Liver (tissue), 9 donors: ENCODE measurements around the gene CRYBG1. TPM values are rescaled to one million over a fixed set of nuclear protein-coding genes. Genes with fewer than 3 reads are reported as not detected.

Source experiments
- DNase-seq: peaks from one replicate; pipeline ENCODE4 v3.0.0-alpha.2; 2017; ENCODE audit warnings: low spot score
- H3K27ac ChIP-seq, 2 donors: one replicate each; pipeline ENCODE4 v1.7.0; 2013; ENCODE audit warnings: inconsistent platforms in 2 of 2, low read length in 2 of 2, control low read depth in 1 of 2, low read depth in 1 of 2, mild to moderate bottlenecking in 1 of 2
- H3K27me3 ChIP-seq, 4 donors: one replicate each; pipeline versions ENCODE4 v1.6.1 to v1.7.0; 2013; ENCODE audit warnings: low read length in 3 of 4, inconsistent platforms in 1 of 4, mild to moderate bottlenecking in 1 of 4, moderate library complexity in 1 of 4; ENCODE audit not compliant: control insufficient read depth in 4 of 4, insufficient read depth in 4 of 4
- H3K36me3 ChIP-seq, 4 donors: one replicate each; pipeline versions ENCODE4 v1.6.1 to v1.7.0; 2013; ENCODE audit warnings: low read length in 3 of 4, mild to moderate bottlenecking in 3 of 4, low read depth in 1 of 4, moderate library complexity in 1 of 4; ENCODE audit not compliant: control insufficient read depth in 4 of 4, insufficient read depth in 3 of 4
- H3K4me1 ChIP-seq, 4 donors: one replicate each; pipeline versions ENCODE4 v1.6.1 to v1.7.0; 2013; ENCODE audit warnings: low read length in 3 of 4, mild to moderate bottlenecking in 3 of 4, moderate library complexity in 1 of 4; ENCODE audit not compliant: control insufficient read depth in 4 of 4, insufficient read depth in 4 of 4
- H3K4me3 ChIP-seq, 3 donors: one replicate each; pipeline versions ENCODE4 v1.6.1 to v1.7.0; 2013; ENCODE audit warnings: low read length in 3 of 3, control low read depth in 1 of 3, low read depth in 1 of 3, mild to moderate bottlenecking in 1 of 3
- H3K9ac ChIP-seq, 2 donors: one replicate each; pipeline ENCODE4 v1.7.0; 2013; ENCODE audit warnings: low read length in 2 of 2, mild to moderate bottlenecking in 2 of 2, moderate library complexity in 2 of 2, control low read depth in 1 of 2, low read depth in 1 of 2
- H3K9me3 ChIP-seq, 4 donors: one replicate each; pipeline versions ENCODE4 v1.6.1 to v1.7.0; 2013; ENCODE audit warnings: low read length in 3 of 4; ENCODE audit not compliant: control insufficient read depth in 4 of 4
- ATF3 ChIP-seq: IDR thresholded peaks from 2 replicates; pipeline ENCODE4 v1.6.1; 2016; ENCODE audit warnings: antibody characterized with exemption
- EGR1 ChIP-seq, 2 donors: IDR thresholded peaks; 2 replicates each; pipeline ENCODE4 v1.6.1; 2016 to 2018; ENCODE audit warnings: antibody characterized with exemption in 2 of 2, low read depth in 2 of 2
- GABPA ChIP-seq, 2 donors: IDR thresholded peaks in 1 of 2; conservative IDR thresholded peaks in 1 of 2; 2 replicates each; pipeline ENCODE4 v1.6.1; 2016; ENCODE audit warnings: antibody characterized with exemption in 2 of 2, mild to moderate bottlenecking in 1 of 2, moderate library complexity in 1 of 2
- HNF4A ChIP-seq, 2 donors: conservative IDR thresholded peaks; 2 replicates each; pipeline ENCODE4 v1.6.1; 2016; ENCODE audit warnings: antibody characterized with exemption in 2 of 2, mild to moderate bottlenecking in 2 of 2
- MAX ChIP-seq: IDR thresholded peaks from 2 replicates; pipeline ENCODE4 v1.6.1; 2016; ENCODE audit warnings: antibody characterized with exemption
- NR2F2 ChIP-seq: IDR thresholded peaks from 2 replicates; pipeline ENCODE4 v1.6.1; 2016; ENCODE audit warnings: antibody characterized with exemption
- RAD21 ChIP-seq, 2 donors: IDR thresholded peaks; 2 replicates each; pipeline ENCODE4 v1.6.1; 2016; ENCODE audit warnings: antibody characterized with exemption in 2 of 2, mild to moderate bottlenecking in 2 of 2
- SP1 ChIP-seq: IDR thresholded peaks from 2 replicates; pipeline ENCODE4 v1.6.1; 2018; ENCODE audit warnings: antibody characterized with exemption, mild to moderate bottlenecking
- YY1 ChIP-seq: IDR thresholded peaks from 2 replicates; pipeline ENCODE4 v1.6.1; 2016; ENCODE audit warnings: antibody characterized with exemption, mild to moderate bottlenecking
- WGBS: extraction: QIAGEN DNeasy Blood & Tissue Kit; methylation state at CpG from one replicate; pipeline ENCODE4 v1.1.7; 2013; 5-methylcytosine and 5-hydroxymethylcytosine counted together
- polyA plus RNA-seq, 2 donors: library from polyadenylated mRNA; stranded (reverse) in 1 of 2; unstranded in 1 of 2; fragments of 200-250 nt in 1 of 2; fragments of >200 nt in 1 of 2; fragmentation: Nextera tagmentation in 1 of 2; extraction: Ambion mirVana in 1 of 2; gene quantifications; one replicate each; pipeline versions ENCODE4 v1.2.1 to v1.2.3, GENCODE V29; 2013 to 2015
- total RNA-seq, 2 donors: library from RNA; depleted of rRNA; stranded (reverse); fragments of >200 nt; gene quantifications; one replicate each; pipeline ENCODE4 v1.2.3, GENCODE V29; 2014
- TF ChIP-seq, protein P1 (sequence below): IDR thresholded peaks from 2 replicates; pipeline ENCODE4 v1.6.1; 2016; ENCODE audit warnings: antibody characterized with exemption, mild to moderate bottlenecking
- donor health status: healthy.
- donor health status: healthy.
- donor health status: healthy.
- donor health status: healthy.
- donor health status: healthy.

Gene CRYBG1
- total and polyA plus RNA-seq, 4 donors = 2.3 to 8.7 (median 4.0) TPM

- no peak for TF ChIP-seq YY1
- TF ChIP-seq GABPA (IDR thresholded peaks at IDR 0.05 in 1 of 2, conservative IDR thresholded peaks at IDR 0.05 in 1 of 2) = no peak
- TF ChIP-seq RAD21 (IDR thresholded peaks at IDR 0.05) = no peak
- TF ChIP-seq EGR1 (IDR thresholded peaks at IDR 0.05; ENCODE audit: low read depth in 2 of 2) = no peak
- no peak for TF ChIP-seq SP1
- TF ChIP-seq MAX = no peak
- TF ChIP-seq NR2F2 = no peak
- TF ChIP-seq, protein P1, sequence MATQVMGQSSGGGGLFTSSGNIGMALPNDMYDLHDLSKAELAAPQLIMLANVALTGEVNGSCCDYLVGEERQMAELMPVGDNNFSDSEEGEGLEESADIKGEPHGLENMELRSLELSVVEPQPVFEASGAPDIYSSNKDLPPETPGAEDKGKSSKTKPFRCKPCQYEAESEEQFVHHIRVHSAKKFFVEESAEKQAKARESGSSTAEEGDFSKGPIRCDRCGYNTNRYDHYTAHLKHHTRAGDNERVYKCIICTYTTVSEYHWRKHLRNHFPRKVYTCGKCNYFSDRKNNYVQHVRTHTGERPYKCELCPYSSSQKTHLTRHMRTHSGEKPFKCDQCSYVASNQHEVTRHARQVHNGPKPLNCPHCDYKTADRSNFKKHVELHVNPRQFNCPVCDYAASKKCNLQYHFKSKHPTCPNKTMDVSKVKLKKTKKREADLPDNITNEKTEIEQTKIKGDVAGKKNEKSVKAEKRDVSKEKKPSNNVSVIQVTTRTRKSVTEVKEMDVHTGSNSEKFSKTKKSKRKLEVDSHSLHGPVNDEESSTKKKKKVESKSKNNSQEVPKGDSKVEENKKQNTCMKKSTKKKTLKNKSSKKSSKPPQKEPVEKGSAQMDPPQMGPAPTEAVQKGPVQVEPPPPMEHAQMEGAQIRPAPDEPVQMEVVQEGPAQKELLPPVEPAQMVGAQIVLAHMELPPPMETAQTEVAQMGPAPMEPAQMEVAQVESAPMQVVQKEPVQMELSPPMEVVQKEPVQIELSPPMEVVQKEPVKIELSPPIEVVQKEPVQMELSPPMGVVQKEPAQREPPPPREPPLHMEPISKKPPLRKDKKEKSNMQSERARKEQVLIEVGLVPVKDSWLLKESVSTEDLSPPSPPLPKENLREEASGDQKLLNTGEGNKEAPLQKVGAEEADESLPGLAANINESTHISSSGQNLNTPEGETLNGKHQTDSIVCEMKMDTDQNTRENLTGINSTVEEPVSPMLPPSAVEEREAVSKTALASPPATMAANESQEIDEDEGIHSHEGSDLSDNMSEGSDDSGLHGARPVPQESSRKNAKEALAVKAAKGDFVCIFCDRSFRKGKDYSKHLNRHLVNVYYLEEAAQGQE = no peak
- no peak for TF ChIP-seq ATF3
- H3K4me1 ChIP-seq = peaks cover 0 to 12% (median 1%) of the 10 kb centered on the region in 4 donors
Observed at GRCh38 chr6:106528521-106528920, 168.0 kb downstream of the CRYBG1 start.

DNA sequence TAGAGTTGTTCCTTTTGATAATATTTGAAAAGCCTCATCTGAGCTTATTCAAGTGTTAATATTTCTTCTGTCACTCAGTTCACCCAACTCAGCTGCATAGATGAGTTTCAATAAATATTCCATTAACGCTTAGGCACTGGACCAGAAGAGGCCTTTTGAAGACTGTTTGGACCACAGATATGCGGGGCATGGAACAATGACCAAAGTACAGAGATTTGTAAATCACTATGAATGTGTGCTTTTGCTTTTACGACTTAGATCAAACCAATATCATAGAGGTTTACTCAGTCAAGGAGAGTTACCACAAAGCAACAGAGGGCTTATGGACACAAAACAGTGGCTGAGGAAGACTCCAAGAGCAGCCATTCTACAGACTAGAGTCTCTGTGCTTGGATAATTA, 168.9 kb downstream of the CRYBG1 start:
- peaks cover 0 to 20% (median 5%) of the 10 kb centered on the region in 4 donors for H3K36me3 ChIP-seq
- no peak overlapping the region for H3K4me3 ChIP-seq
- H3K9ac ChIP-seq = no peak overlapping the region
- no peak overlapping the region for H3K27ac ChIP-seq
- 33% methylated on average over 3 of the region's 3 CpGs for WGBS
- no peaks in the 10 kb centered on the region for H3K27me3 ChIP-seq
- no peaks in the 10 kb centered on the region for H3K9me3 ChIP-seq
- peaks cover 0 to 12% (median 0%) of the 10 kb centered on the region in 4 donors for H3K4me1 ChIP-seq
- TF ChIP-seq ATF3 (no peak), HNF4A (conservative IDR thresholded peaks at IDR 0.05) (peak; percentile 82 to 83)
- TF ChIP-seq, protein P1 = no peak
- no peak for DNase-seq

More at GRCh38 chr6:106528521-106528920, 168.0 kb downstream of the CRYBG1 start:
- H3K36me3 ChIP-seq = peaks cover 0 to 12% (median 4%) of the 10 kb centered on the region in 4 donors
- no peaks in the 10 kb centered on the region for H3K9me3 ChIP-seq
- WGBS = 96% methylated on average over 2 of the region's 2 CpGs
- no peaks in the 10 kb centered on the region for H3K27me3 ChIP-seq
- no peak overlapping the region for H3K4me3 ChIP-seq
- no peak for DNase-seq
- no peak overlapping the region for H3K9ac ChIP-seq
- no peak overlapping the region for H3K27ac ChIP-seq
